ENCODE measurements around the gene ATP1B1. TPM values are rescaled to one million over a fixed set of nuclear protein-coding genes. Genes with fewer than 3 reads are reported as not detected.

The ATP1B1 gene
- total RNA-seq, 1 experiment from 2014 or later: 118 TPM

DNA sequence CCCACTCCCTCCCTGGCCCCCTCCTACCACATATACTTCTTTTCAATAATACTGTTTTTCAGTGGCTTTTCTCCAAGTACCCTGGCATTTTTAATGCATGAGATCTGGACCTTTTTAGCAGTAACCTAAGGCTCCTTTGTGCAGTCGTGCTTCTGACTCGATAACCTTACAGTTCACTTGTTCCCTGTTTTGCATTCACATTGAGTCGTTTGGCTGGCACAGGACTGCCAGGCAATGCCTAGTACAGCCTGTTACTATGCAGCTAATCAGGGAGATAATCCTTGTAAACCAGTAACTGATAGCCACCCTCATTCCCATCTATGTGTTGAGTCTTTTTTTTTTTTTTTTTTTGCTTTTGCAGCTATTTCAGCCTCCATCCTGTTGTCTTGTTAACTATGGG, 3.7 kb downstream of the ATP1B1 start:
- H3K4me1 ChIP-seq (ENCODE audit: control insufficient read depth, insufficient read depth, low read length): peaks cover 51% of the 10 kb centered on the region
- intact Hi-C loops (cut with micrococcal nuclease; ENCODE audit: unreplicated experiment) (no loop called here), in situ Hi-C loops (cut with HindIII; ENCODE audit: low pct_unique_long_range_greater_than_20kb, low sequenced_read_pairs) (no loop called here)
- no peaks in the 10 kb centered on the region for H3K9me3 ChIP-seq (ENCODE audit: control insufficient read depth, insufficient read depth, low read depth, low read length)
- peak overlapping the region; percentile 96 for H3K27ac ChIP-seq (ENCODE audit: low read length)
- BruUV-seq (replicated peaks): no TSS peak
- ATAC-seq (no peak), DNase-seq (ENCODE audit: low read depth, low spot score) (no peak)
- no peaks in the 10 kb centered on the region for H3K27me3 ChIP-seq (ENCODE audit: control insufficient read depth, insufficient read depth, low read length)
- H3K4me3 ChIP-seq (ENCODE audit: low read depth in 2 of 2, low read length in 2 of 2): peak overlapping the region; percentile 93 to 97
- ChIA-PET POLR2A (interaction anchor here (0.6 kb wide), 1 partner anchor 258 kb away, joined by 3 read pairs; the partner anchor contains the start of genes BLZF1 and NME7), CTCF (interaction anchor here (0.9 kb wide), 1 partner anchor 238 kb away, joined by 4 read pairs; no protein-coding TSS in a partner anchor)
- TF ChIP-seq TCF7L2 (IDR thresholded peaks at IDR 0.05; ENCODE audit: low read depth, low read length) (no peak), SIN3A (IDR thresholded peaks at IDR 0.05; ENCODE audit: borderline replicate concordance, insufficient read depth, low read depth, low read length) (no peak), POLR2AphosphoS5 (IDR thresholded peaks at IDR 0.05; ENCODE audit: low read depth, low read length) (no peak)
- TF ChIP-seq, protein P1, sequence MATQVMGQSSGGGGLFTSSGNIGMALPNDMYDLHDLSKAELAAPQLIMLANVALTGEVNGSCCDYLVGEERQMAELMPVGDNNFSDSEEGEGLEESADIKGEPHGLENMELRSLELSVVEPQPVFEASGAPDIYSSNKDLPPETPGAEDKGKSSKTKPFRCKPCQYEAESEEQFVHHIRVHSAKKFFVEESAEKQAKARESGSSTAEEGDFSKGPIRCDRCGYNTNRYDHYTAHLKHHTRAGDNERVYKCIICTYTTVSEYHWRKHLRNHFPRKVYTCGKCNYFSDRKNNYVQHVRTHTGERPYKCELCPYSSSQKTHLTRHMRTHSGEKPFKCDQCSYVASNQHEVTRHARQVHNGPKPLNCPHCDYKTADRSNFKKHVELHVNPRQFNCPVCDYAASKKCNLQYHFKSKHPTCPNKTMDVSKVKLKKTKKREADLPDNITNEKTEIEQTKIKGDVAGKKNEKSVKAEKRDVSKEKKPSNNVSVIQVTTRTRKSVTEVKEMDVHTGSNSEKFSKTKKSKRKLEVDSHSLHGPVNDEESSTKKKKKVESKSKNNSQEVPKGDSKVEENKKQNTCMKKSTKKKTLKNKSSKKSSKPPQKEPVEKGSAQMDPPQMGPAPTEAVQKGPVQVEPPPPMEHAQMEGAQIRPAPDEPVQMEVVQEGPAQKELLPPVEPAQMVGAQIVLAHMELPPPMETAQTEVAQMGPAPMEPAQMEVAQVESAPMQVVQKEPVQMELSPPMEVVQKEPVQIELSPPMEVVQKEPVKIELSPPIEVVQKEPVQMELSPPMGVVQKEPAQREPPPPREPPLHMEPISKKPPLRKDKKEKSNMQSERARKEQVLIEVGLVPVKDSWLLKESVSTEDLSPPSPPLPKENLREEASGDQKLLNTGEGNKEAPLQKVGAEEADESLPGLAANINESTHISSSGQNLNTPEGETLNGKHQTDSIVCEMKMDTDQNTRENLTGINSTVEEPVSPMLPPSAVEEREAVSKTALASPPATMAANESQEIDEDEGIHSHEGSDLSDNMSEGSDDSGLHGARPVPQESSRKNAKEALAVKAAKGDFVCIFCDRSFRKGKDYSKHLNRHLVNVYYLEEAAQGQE (IDR thresholded peaks at IDR 0.05; ENCODE audit: insufficient read depth in 1 of 2, low read depth in 2 of 2, low read length in 1 of 2): no peak
- TF ChIP-seq, protein P2, sequence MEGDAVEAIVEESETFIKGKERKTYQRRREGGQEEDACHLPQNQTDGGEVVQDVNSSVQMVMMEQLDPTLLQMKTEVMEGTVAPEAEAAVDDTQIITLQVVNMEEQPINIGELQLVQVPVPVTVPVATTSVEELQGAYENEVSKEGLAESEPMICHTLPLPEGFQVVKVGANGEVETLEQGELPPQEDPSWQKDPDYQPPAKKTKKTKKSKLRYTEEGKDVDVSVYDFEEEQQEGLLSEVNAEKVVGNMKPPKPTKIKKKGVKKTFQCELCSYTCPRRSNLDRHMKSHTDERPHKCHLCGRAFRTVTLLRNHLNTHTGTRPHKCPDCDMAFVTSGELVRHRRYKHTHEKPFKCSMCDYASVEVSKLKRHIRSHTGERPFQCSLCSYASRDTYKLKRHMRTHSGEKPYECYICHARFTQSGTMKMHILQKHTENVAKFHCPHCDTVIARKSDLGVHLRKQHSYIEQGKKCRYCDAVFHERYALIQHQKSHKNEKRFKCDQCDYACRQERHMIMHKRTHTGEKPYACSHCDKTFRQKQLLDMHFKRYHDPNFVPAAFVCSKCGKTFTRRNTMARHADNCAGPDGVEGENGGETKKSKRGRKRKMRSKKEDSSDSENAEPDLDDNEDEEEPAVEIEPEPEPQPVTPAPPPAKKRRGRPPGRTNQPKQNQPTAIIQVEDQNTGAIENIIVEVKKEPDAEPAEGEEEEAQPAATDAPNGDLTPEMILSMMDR (IDR thresholded peaks at IDR 0.05): no peak
- peaks cover 7% of the 10 kb centered on the region for H3K36me3 ChIP-seq (ENCODE audit: control insufficient read depth, insufficient read depth, low read length)

DNA sequence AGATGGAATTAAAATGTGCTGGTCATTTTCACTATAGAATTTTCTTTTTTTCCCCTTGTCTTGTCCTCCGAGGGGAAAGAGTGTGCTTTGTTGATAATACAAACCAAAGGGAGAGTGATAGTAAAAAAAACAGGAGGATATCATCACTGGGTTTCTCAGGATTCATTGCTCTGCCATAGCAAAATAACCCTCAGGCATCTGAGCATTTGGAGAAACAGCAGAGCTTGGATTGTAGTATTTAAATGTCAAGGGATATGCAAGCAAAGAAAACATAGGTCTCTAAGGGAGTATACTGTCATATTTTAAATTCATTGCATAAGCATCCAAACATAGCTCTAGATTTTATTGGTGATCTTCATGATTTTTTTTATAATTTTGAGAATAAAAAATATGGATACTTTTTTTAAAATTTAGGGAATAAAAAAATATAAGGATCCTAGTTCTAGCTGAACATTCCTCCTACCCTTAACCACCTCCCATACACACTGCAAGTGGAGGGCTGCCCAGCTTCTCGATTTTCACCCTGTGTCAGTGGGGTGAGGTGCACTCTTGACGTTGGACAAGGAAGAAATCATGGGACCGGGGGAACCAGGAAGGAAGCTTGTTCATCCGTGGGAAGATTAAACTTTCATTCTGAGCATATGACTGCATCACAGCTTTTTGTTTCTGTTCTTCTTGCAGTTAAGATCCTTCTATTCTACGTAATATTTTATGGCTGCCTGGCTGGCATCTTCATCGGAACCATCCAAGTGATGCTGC, 4.4 kb downstream of the ATP1B1 start:
- peaks cover 51% of the 10 kb centered on the region for H3K4me1 ChIP-seq (ENCODE audit: control insufficient read depth, insufficient read depth, low read length)
- H3K4me3 ChIP-seq (ENCODE audit: low read depth in 2 of 2, low read length in 2 of 2): peak overlapping the region; percentile 93 to 97
- TSS peak; percentile 3 for BruUV-seq (replicated peaks)
- H3K36me3 ChIP-seq (ENCODE audit: control insufficient read depth, insufficient read depth, low read length): peaks cover 7% of the 10 kb centered on the region
- TF ChIP-seq SIN3A (IDR thresholded peaks at IDR 0.05; ENCODE audit: borderline replicate concordance, insufficient read depth, low read depth, low read length) (no peak), POLR2AphosphoS5 (IDR thresholded peaks at IDR 0.05; ENCODE audit: low read depth, low read length) (no peak), TCF7L2 (IDR thresholded peaks at IDR 0.05; ENCODE audit: low read depth, low read length) (no peak)
- TF ChIP-seq, protein P1 (IDR thresholded peaks at IDR 0.05; ENCODE audit: insufficient read depth in 1 of 2, low read depth in 2 of 2, low read length in 1 of 2): no peak
- TF ChIP-seq, protein P2 (IDR thresholded peaks at IDR 0.05): no peak
- in situ Hi-C loops (cut with HindIII; ENCODE audit: low pct_unique_long_range_greater_than_20kb, low sequenced_read_pairs) (no loop called here), intact Hi-C loops (cut with micrococcal nuclease; ENCODE audit: unreplicated experiment) (no loop called here)
- peak overlapping the region; percentile 96 for H3K27ac ChIP-seq (ENCODE audit: low read length)
- ChIA-PET POLR2A (interaction anchor here (0.6 kb wide), 2 partner anchors 256 to 257 kb away, joined by 3 read pairs; partner anchors contain the start of genes BLZF1 and NME7), CTCF (interaction anchor here (0.6 kb wide), 1 partner anchor 698 kb away, joined by 3 read pairs; no protein-coding TSS in a partner anchor)
- DNase-seq (ENCODE audit: low read depth, low spot score) (no peak), ATAC-seq (no peak)
- H3K27me3 ChIP-seq (ENCODE audit: control insufficient read depth, insufficient read depth, low read length): no peaks in the 10 kb centered on the region
- H3K9me3 ChIP-seq (ENCODE audit: control insufficient read depth, insufficient read depth, low read depth, low read length): no peaks in the 10 kb centered on the region
